ENCODE measurements around the gene CEP55. TPM values are rescaled to one million over a fixed set of nuclear protein-coding genes. Genes with fewer than 3 reads are reported as not detected.

Gene CEP55
- polyA plus RNA-seq (2011; rRNA removed) (10.0 and 16.3 TPM in 2 replicates), polyA minus RNA-seq (2011; rRNA and poly(A)+ RNA removed) (2.4 and 5.7 TPM in 2 replicates)

DNA sequence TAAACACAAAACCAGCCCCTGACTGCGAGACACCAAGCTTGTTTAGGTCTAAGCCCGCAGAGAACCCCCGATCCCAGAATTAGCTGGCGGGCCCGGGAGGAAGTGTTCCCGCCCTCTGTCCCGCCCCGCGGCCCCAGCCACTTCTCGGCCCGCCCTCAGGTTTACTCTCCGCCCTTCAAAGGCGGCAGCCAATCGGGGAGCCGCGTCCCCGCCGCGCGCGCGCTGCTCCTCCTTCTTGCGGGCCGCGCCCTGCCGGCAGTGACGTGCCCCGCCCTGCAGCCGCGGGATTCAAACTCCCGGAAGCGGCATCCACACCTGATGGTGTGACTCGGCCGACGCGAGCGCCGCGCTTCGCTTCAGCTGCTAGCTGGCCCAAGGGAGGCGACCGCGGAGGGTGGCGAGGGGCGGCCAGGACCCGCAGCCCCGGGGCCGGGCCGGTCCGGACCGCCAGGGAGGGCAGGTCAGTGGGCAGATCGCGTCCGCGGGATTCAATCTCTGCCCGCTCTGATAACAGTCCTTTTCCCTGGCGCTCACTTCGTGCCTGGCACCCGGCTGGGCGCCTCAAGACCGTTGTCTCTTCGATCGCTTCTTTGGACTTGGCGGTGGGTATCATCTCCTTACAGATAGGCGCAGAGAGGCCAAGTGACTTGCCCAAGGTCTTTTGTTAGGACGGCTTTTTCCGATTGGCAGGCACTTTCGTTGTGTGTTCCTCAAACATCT, at the start of gene CEP55:
Gene CEP55, plus strand, starts transcription at position 291 of the 720 bp plus-strand sequence. CDS start 3,440 bp downstream, outside the sequence.
- CTCF ChIA-PET, result interaction anchor here (0.6 to 4.0 kb wide), 6 partner anchors 8 to 184 kb away, joined by 3 to 30 read pairs (median 4); partner anchors contain the start of gene MYOF
- H3K27ac ChIP-seq (ENCODE audit: low read depth, low read length), result peak within 1 kb of the TSS; percentile 39
- H3K9me3 ChIP-seq (ENCODE audit: control insufficient read depth, insufficient read depth, low read length), result no peaks in the 10 kb centered on the region
- TF ChIP-seq, protein P1, sequence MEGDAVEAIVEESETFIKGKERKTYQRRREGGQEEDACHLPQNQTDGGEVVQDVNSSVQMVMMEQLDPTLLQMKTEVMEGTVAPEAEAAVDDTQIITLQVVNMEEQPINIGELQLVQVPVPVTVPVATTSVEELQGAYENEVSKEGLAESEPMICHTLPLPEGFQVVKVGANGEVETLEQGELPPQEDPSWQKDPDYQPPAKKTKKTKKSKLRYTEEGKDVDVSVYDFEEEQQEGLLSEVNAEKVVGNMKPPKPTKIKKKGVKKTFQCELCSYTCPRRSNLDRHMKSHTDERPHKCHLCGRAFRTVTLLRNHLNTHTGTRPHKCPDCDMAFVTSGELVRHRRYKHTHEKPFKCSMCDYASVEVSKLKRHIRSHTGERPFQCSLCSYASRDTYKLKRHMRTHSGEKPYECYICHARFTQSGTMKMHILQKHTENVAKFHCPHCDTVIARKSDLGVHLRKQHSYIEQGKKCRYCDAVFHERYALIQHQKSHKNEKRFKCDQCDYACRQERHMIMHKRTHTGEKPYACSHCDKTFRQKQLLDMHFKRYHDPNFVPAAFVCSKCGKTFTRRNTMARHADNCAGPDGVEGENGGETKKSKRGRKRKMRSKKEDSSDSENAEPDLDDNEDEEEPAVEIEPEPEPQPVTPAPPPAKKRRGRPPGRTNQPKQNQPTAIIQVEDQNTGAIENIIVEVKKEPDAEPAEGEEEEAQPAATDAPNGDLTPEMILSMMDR (IDR thresholded peaks at IDR 0.05; ENCODE audit: low read depth, low read length), result no peak
- H3K4me3 ChIP-seq (ENCODE audit: low read depth, low read length), result peak within 1 kb of the TSS; percentile 82
- H3K27me3 ChIP-seq (ENCODE audit: control insufficient read depth, insufficient read depth, low read length), result no peaks in the 10 kb centered on the region
- POLR2A ChIA-PET, result interaction anchor here (0.6 to 1.0 kb wide), 4 partner anchors 11 to 144 kb away, joined by 3 to 11 read pairs (median 3); partner anchors contain the start of gene MYOF
- no peak for DNase-seq (ENCODE audit: low read depth, low spot score)

DNA sequence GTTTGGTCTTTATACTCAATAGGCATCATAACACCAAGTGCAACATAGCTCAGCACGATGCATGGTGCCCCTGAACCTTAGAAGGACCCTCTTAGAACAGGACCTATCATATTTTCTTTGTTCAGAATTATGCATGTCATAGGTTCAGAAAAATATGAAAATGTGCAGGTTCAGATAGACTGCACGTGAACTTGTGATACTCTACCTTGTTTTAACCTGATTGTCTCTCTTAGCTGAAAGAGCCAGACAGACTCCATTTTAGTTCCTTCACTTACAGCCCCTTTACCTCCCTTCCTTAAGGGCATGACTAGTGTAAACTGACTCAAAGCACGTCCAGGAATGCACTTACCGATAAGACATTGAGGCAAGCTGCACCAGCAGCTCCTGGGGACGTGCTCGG, 49.4 kb upstream of the CEP55 start:
- Histone ChIP-seq H3K9me3 (ENCODE audit: control insufficient read depth, insufficient read depth, low read length) (no peaks in the 10 kb centered on the region), H3K27me3 (ENCODE audit: control insufficient read depth, insufficient read depth, low read length) (no peaks in the 10 kb centered on the region), H3K4me3 (ENCODE audit: low read depth, low read length) (no peak overlapping the region), H3K27ac (ENCODE audit: low read depth, low read length) (peak overlapping the region; percentile 85)
- no peak for DNase-seq (ENCODE audit: low read depth, low spot score)
- TF ChIP-seq, protein P1 (IDR thresholded peaks at IDR 0.05; ENCODE audit: low read depth, low read length), result no peak
- ChIA-PET POLR2A (interaction anchor here (1.7 to 2.2 kb wide), 2 partner anchors 10 to 12 kb away, joined by 7 to 16 read pairs; no protein-coding TSS in a partner anchor), CTCF (interaction anchor here (0.8 to 1.2 kb wide), 2 partner anchors 12 to 35 kb away, joined by 4 to 7 read pairs; partner anchors contain the start of gene MYOF)

DNA sequence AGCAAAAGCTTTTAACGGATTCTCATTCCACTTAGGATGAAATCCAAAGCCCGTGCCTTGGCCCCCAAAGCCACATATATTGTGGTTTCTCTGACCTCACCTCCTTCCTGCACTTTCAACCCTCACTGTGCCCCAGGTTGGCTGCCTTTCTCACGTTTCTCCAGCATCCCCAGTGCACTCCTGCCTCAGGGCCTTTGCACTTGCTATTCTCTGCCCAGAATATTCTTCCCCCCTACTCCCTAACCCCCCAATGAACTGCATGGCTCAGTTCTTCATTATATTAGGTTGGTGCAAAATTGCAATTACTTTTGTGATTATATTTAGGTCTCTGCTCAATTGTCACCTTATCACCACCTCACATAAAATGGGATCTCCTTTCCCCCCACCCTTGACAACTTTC, 48.4 kb upstream of the CEP55 start:
- DNase-seq (ENCODE audit: low read depth, low spot score), result no peak
- Histone ChIP-seq H3K4me3 (ENCODE audit: low read depth, low read length) (no peak overlapping the region), H3K9me3 (ENCODE audit: control insufficient read depth, insufficient read depth, low read length) (no peaks in the 10 kb centered on the region), H3K27ac (ENCODE audit: low read depth, low read length) (no peak overlapping the region), H3K27me3 (ENCODE audit: control insufficient read depth, insufficient read depth, low read length) (no peaks in the 10 kb centered on the region)
- TF ChIP-seq, protein P1 (IDR thresholded peaks at IDR 0.05; ENCODE audit: low read depth, low read length), result no peak
- CTCF ChIA-PET, result interaction anchor here (1.4 to 1.7 kb wide), 2 partner anchors 11 to 72 kb away, joined by 4 to 5 read pairs; no protein-coding TSS in a partner anchor
- POLR2A ChIA-PET, result no interaction called here

DNA sequence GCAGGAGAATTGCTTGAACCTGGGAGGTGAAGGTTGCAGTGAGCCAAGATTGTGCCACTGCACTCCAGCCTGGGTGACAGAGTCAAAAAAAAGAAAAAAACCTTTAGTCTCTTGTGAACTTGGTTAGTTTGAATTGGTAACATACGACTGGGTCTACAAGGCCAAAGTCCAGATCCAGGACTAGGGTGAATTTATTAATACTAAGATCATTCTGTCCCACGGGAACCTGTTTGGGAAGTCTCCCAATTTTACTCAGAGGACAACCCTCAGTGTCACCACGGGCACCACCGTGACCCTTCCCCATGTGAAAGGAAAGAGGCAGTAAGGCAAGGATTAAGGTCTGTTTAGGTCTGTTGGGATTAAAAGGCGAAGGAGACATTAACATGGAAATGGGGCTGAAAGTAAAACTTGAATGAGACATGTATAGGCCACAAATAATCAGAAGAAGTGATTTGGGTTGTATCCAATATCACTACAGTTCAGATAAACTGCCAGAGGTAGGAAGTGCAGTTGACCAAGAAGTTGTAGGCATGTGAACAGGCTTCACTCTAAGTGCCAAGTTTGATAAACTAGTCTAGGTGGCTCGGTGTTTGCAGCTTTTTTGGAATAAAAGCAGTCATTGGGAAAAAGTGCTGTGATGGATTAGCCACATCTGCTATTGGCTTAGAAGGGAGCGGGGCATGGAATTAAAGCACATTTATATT, 45.0 kb upstream of the CEP55 start:
- no peaks in the 10 kb centered on the region for H3K9me3 ChIP-seq (ENCODE audit: control insufficient read depth, insufficient read depth, low read length)
- H3K27ac ChIP-seq (ENCODE audit: low read depth, low read length), result no peak overlapping the region
- ChIA-PET CTCF (interaction anchor here (0.6 kb wide), 1 partner anchor 10 kb away, joined by 7 read pairs; no protein-coding TSS in a partner anchor), POLR2A (no interaction called here)
- no peak for DNase-seq (ENCODE audit: low read depth, low spot score)
- TF ChIP-seq, protein P1 (IDR thresholded peaks at IDR 0.05; ENCODE audit: low read depth, low read length), result no peak
- H3K27me3 ChIP-seq (ENCODE audit: control insufficient read depth, insufficient read depth, low read length), result no peaks in the 10 kb centered on the region
- no peak overlapping the region for H3K4me3 ChIP-seq (ENCODE audit: low read depth, low read length)
